Lung (tissue), 12 donors: Measurements from ENCODE around the gene MARS1. TPM values are rescaled to one million over a fixed set of nuclear protein-coding genes. Genes with fewer than 3 reads are reported as not detected.
"Not testable (repeated sequence)": the region's sequence is repeated elsewhere in the genome, so short reads cannot be mapped to it uniquely, and the experiment has no call there.

Experiments used
- ATAC-seq: fragments of 200-7000 bp; cut with Tn5 transposase; one replicate; pipeline ENCODE4 v1.9.1; 2020; ENCODE audit warnings: moderate number of reproducible peaks; ENCODE audit not compliant: insufficient read depth, low FRiP score
- DNase-seq, 3 donors: peaks; one replicate each; pipeline ENCODE4 v3.0.0-alpha.2; 2013 to 2017
- H3K27ac ChIP-seq, 2 donors: one replicate each; pipeline ENCODE4 v1.5.1; 2013; ENCODE audit warnings: mild to moderate bottlenecking in 2 of 2, moderate library complexity in 2 of 2, control low read depth in 1 of 2, inconsistent platforms in 1 of 2, low read depth in 1 of 2, low read length in 1 of 2
- H3K27me3 ChIP-seq, 3 donors: one replicate each; pipeline ENCODE4 v1.5.1; 2013; ENCODE audit warnings: low read length in 2 of 3; ENCODE audit not compliant: control insufficient read depth in 3 of 3, insufficient read depth in 3 of 3
- H3K36me3 ChIP-seq, 4 donors: one replicate each; pipeline ENCODE4 v1.5.1; 2013; ENCODE audit warnings: low read length in 4 of 4, mild to moderate bottlenecking in 1 of 4, moderate library complexity in 1 of 4; ENCODE audit not compliant: control insufficient read depth in 4 of 4, insufficient read depth in 4 of 4
- H3K4me1 ChIP-seq, 5 donors: one replicate each; pipeline ENCODE4 v1.5.1; 2013; ENCODE audit warnings: low read length in 5 of 5, mild to moderate bottlenecking in 2 of 5, moderate library complexity in 1 of 5; ENCODE audit not compliant: control insufficient read depth in 5 of 5, insufficient read depth in 5 of 5
- H3K4me3 ChIP-seq: one replicate; pipeline ENCODE4 v1.5.1; 2013; ENCODE audit warnings: mild to moderate bottlenecking, control low read depth, moderate library complexity
- H3K9ac ChIP-seq, 2 donors: one replicate each; pipeline ENCODE4 v1.5.1; 2013; ENCODE audit warnings: low read length in 2 of 2, control low read depth in 1 of 2; ENCODE audit not compliant: insufficient read depth in 1 of 2
- H3K9me3 ChIP-seq, 4 donors: one replicate each; pipeline ENCODE4 v1.5.1; 2013; ENCODE audit warnings: low read length in 3 of 4, mild to moderate bottlenecking in 1 of 4, moderate library complexity in 1 of 4; ENCODE audit not compliant: control insufficient read depth in 4 of 4, insufficient read depth in 3 of 4
- WGBS, 2 donors: extraction: QIAGEN DNeasy Blood & Tissue Kit; methylation state at CpG; one replicate each; pipeline ENCODE4 v1.1.7; 2013; 5-methylcytosine and 5-hydroxymethylcytosine counted together
- polyA plus RNA-seq, 2 donors: library from polyadenylated mRNA; stranded (reverse); fragments of 200-250 nt; gene quantifications; one replicate each; pipeline ENCODE4 v1.2.1, GENCODE V29; 2013
- total RNA-seq, 2 donors: library from RNA; depleted of rRNA in 1 of 2; stranded (reverse); fragments of >200 nt in 1 of 2; gene quantifications; one replicate each; pipeline ENCODE4 v1.2.1, GENCODE V29; 2014 to 2021
- TF ChIP-seq, protein P1 (sequence below): IDR thresholded peaks from 2 replicates; pipeline ENCODE4 v1.5.1; 2012; ENCODE audit warnings: mild to moderate bottlenecking; ENCODE audit errors: control extremely low read depth, extremely low read depth
- donor health status: control.
- donor health status: control.
- donor health status: Bipolar disorder and iron deficiency.
- donor health status: healthy.
- donor health status: DM: yes; HTN: yes; CAD: no.

MARS1 gene
- total and polyA plus RNA-seq, 4 donors: 55.9 to 213 (median 125) TPM

DNA sequence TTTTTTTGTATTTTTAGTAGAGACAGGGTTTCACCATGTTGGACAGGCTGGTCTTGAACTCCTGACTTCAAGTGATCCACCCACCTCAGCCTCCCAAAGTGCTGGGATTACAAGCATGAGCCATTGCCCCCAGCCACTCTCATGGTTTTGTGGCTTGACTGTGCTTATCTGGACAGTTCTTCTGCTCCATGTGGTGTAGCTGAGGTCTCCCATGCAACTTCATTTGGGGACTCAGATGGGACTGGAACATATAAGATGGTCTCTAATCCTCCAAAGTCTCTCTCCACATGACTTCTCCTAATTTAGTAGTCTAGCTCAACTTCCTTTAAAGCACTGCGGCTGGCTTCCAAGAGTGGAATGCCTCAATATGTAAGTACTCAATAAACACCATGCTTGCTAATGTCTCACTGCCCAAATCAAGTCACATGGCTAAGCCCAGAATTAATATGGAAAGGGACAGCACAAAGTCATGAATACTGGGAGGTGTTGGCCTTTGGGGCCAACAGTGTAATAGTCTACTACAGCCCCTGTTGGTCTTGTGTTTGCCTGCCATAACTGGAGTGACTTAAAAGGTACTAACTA, 45.9 kb upstream of the MARS1 start:
- H3K4me1 ChIP-seq: peaks cover 0 to under 1% (median 0%) of the 10 kb centered on the region in 5 donors
- no peaks in the 10 kb centered on the region for H3K9me3 ChIP-seq
- no peak for ATAC-seq
- TF ChIP-seq, protein P1, sequence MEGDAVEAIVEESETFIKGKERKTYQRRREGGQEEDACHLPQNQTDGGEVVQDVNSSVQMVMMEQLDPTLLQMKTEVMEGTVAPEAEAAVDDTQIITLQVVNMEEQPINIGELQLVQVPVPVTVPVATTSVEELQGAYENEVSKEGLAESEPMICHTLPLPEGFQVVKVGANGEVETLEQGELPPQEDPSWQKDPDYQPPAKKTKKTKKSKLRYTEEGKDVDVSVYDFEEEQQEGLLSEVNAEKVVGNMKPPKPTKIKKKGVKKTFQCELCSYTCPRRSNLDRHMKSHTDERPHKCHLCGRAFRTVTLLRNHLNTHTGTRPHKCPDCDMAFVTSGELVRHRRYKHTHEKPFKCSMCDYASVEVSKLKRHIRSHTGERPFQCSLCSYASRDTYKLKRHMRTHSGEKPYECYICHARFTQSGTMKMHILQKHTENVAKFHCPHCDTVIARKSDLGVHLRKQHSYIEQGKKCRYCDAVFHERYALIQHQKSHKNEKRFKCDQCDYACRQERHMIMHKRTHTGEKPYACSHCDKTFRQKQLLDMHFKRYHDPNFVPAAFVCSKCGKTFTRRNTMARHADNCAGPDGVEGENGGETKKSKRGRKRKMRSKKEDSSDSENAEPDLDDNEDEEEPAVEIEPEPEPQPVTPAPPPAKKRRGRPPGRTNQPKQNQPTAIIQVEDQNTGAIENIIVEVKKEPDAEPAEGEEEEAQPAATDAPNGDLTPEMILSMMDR: no peak
- no peaks in the 10 kb centered on the region for H3K27me3 ChIP-seq
- H3K9ac ChIP-seq: no peak overlapping the region
- DNase-seq: peak in 1 of 3 donors; percentile 26
- H3K27ac ChIP-seq: no peak overlapping the region
- 30 to 37% methylated on average over 1 of the region's 1 CpG for WGBS, 2 donors
- H3K36me3 ChIP-seq: no peaks in the 10 kb centered on the region
- H3K4me3 ChIP-seq: no peak overlapping the region

DNA sequence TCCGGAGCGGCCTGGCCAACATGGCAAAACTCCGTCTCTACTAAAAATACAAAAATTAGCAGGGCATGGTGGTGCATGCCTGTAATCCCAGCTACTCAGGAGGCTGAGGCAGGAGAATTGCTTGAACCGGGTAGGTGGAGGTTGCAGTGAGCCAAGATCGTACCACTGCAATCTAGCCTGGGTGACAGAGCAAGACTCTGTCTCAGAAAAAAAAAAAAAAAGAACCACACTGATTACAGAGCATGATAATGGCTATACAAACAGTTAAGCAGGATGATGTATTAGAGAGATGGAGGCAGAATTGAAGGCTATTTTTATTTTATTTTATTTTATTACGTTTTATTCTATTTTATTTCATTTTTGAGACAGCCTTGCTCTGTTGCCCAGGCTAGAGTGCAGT, 43.5 kb upstream of the MARS1 start:
- H3K36me3 ChIP-seq, H3K4me3 ChIP-seq, DNase-seq, H3K4me1 ChIP-seq, ATAC-seq, H3K9ac ChIP-seq, H3K27me3 ChIP-seq, H3K27ac ChIP-seq, H3K9me3 ChIP-seq: not testable (repeated sequence)
- WGBS, 2 donors: 87 to 95% methylated on average over 6 of the region's 6 CpGs

DNA sequence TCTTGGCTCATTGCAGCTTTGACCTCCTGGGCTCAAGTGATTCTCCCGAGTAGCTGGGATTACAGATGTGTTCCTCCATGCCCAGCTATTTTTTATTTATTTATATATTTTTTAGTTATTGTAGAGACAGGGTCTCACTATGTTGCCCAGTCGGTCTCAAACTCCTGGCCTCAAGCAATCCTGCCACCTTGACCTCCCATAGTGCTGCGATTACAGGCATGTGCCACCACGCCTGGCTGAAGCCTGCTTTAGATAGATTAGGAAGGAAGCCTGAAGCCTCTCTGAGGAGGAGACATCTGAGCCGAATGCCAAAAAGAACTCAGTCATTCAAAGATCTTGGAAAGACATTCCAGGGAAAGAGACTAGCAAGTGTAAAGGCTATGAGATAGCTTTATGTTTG, 43.1 kb upstream of the MARS1 start:
- Histone ChIP-seq H3K4me1 (no peaks in the 10 kb centered on the region), H3K4me3 (no peak overlapping the region), H3K9me3 (no peaks in the 10 kb centered on the region), H3K9ac (no peak overlapping the region), H3K36me3 (no peaks in the 10 kb centered on the region), H3K27ac (no peak overlapping the region), H3K27me3 (no peaks in the 10 kb centered on the region)
- DNase-seq: no peak
- no peak for ATAC-seq
- 82 to 88% methylated on average over 5 of the region's 5 CpGs for WGBS, 2 donors
- TF ChIP-seq, protein P1: no peak

DNA sequence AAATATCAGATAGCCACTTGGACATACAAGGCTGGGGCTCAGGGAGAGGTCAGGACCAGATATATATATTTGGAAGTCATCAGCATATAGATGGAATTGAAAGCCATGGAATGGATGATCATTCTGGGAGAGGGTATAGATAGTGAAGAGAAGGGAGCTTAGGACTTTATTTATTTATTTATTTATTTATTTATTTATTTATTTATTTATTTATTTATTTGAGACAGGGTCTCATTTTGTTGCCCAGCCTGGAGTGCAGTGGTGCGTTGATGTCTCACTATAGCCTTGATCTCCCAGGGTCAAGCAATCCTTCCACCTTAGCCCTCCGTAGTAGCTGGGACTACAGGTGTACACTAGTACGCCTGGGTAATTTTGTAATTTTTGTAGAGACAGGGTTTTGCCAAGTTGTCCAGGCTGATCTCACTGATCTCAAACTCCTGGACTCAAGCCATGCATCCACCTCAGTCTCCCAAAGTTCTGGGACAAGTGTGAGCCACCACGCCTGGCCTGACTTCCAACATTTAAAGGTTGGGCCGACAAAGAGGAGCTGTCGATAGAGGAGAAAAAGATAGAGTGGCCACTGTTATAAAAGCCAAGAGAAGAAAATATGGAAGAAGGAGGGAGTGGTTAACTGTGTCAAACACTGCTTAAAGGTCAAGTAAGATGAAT, 41.4 kb upstream of the MARS1 start:
- H3K36me3 ChIP-seq: no peaks in the 10 kb centered on the region
- H3K9me3 ChIP-seq: no peaks in the 10 kb centered on the region
- DNase-seq: no peak
- no peak overlapping the region for H3K4me3 ChIP-seq
- H3K27me3 ChIP-seq: no peaks in the 10 kb centered on the region
- no peak for ATAC-seq
- 95 to 97% methylated on average over 6 of the region's 6 CpGs for WGBS, 2 donors
- H3K27ac ChIP-seq: no peak overlapping the region
- TF ChIP-seq, protein P1: no peak
- no peak overlapping the region for H3K9ac ChIP-seq
- H3K4me1 ChIP-seq: no peaks in the 10 kb centered on the region
